Limb (tissue), 2 donors: ENCODE results near the gene OR2T3.
"Not testable (repeated sequence)": the region's sequence is repeated elsewhere in the genome, so short reads cannot be mapped to it uniquely, and the experiment has no call there.

Experiments
- DNase-seq, 2 donors: peaks; one replicate each; pipeline ENCODE4 v3.0.0-alpha.2; 2016; ENCODE audit errors: extremely low spot score in 2 of 2

Gene OR2T3

GRCh38 chr1:248471154-248471553, 2.0 kb upstream of the OR2T3 start:
- DNase-seq = no peak

GRCh38 chr1:248472111-248472510, 1.0 kb upstream of the OR2T3 start:
- DNase-seq = not testable (repeated sequence)

GRCh38 chr1:248475660-248476059, 2.5 kb downstream of the OR2T3 start:
- not testable (repeated sequence) for DNase-seq

- DNase-seq = not testable (repeated sequence)
These were observed 8.8 kb downstream of the OR2T3 start for GRCh38 chr1:248481686-248482579.

- not testable (repeated sequence) for DNase-seq
These were observed 15.1 kb downstream of the OR2T3 start, which contains the start of gene OR2T5 for GRCh38 chr1:248488289-248488688. TSS of gene OR2T5 (plus strand) at chr1:248488589. CDS start at chr1:248488589, 0 bp downstream.

- DNase-seq = not testable (repeated sequence)
These were observed 23.5 kb downstream of the OR2T3 start for GRCh38 chr1:248496661-248497060.

GRCh38 chr1:248500305-248501035, 27.3 kb downstream of the OR2T3 start:
- not testable (repeated sequence) for DNase-seq

GRCh38 chr1:248507773-248508172, 34.6 kb downstream of the OR2T3 start, which contains the start of gene OR2G6:
TSS of gene OR2G6 (plus strand) at chr1:248508073. CDS start at chr1:248521647, 13,574 bp downstream.
- DNase-seq = not testable (repeated sequence)

- DNase-seq = not testable (repeated sequence)
These were observed 37.1 kb downstream of the OR2T3 start for GRCh38 chr1:248510217-248510616.

- no peak for DNase-seq
These were observed 48.7 kb downstream of the OR2T3 start for GRCh38 chr1:248521856-248522255.
